Jurkat, Clone E6-1 (cell line): ENCODE results near the gene UNKL.

ENCODE experiments used
- DNase-seq: peaks from one replicate; pipeline ENCODE4 v3.0.0-alpha.2; 2011; ENCODE audit warnings: low read depth, low spot score
- H3K4me3 ChIP-seq: 2 replicates; pipeline ENCODE4 v1.5.1; 2011; ENCODE audit warnings: mild to moderate bottlenecking, low read length, control low read depth, moderate library complexity

Gene UNKL

GRCh38 chr16:1320097-1320496 is 94.4 kb downstream of the UNKL start:
- no peak overlapping the region for H3K4me3 ChIP-seq
- DNase-seq: no peak

- DNase-seq: no peak
- no peak overlapping the region for H3K4me3 ChIP-seq
These were observed 95.5 kb downstream of the UNKL start for GRCh38 chr16:1319041-1319440.

GRCh38 chr16:1318268-1318545 is 96.3 kb downstream of the UNKL start:
- DNase-seq: no peak
- no peak overlapping the region for H3K4me3 ChIP-seq

GRCh38 chr16:1317479-1318267 is 96.8 kb downstream of the UNKL start:
- H3K4me3 ChIP-seq: no peak overlapping the region
- no peak for DNase-seq

GRCh38 chr16:1316033-1316405 is 98.5 kb downstream of the UNKL start:
- no peak for DNase-seq
- H3K4me3 ChIP-seq: no peak overlapping the region

GRCh38 chr16:1315081-1316032 is 99.1 kb downstream of the UNKL start:
- DNase-seq: no peak
- no peak overlapping the region for H3K4me3 ChIP-seq

GRCh38 chr16:1314399-1315068 is 100.0 kb downstream of the UNKL start:
- no peak overlapping the region for H3K4me3 ChIP-seq
- DNase-seq: no peak

GRCh38 chr16:1313721-1314369 is 100.7 kb downstream of the UNKL start:
- no peak for DNase-seq
- H3K4me3 ChIP-seq: no peak overlapping the region
